Suprapubic skin (tissue), 3 donors: ENCODE data around the gene NSUN7.

ENCODE experiments used
- CTCF ChIP-seq, 2 donors: fragments of 200-600 bp in 1 of 2; fragments of 450-650 bp in 1 of 2; sonication (generic) in 1 of 2; IDR thresholded peaks; one replicate each; pipeline ENCODE4 v1.5.1; 2016 to 2019; ENCODE audit warnings: antibody characterized with exemption in 2 of 2, mild to moderate bottlenecking in 1 of 2, moderate library complexity in 1 of 2
- EP300 ChIP-seq: sonication (generic); formaldehyde crosslinking; IDR thresholded peaks from one replicate; pipeline ENCODE4 v1.6.1; 2017; ENCODE audit warnings: antibody characterized with exemption
- POLR2A ChIP-seq, 2 donors: fragments of 450-650 bp; IDR thresholded peaks; one replicate each; pipeline ENCODE4 v1.6.1; 2017; ENCODE audit warnings: antibody characterized with exemption in 2 of 2, mild to moderate bottlenecking in 2 of 2, moderate library complexity in 2 of 2

- TF ChIP-seq CTCF (IDR thresholded peaks at IDR 0.05) = no peak
- TF ChIP-seq POLR2A (IDR thresholded peaks at IDR 0.05) = no peak
- TF ChIP-seq EP300 = no peak
These were observed 28.8 kb upstream of the NSUN7 start for GRCh38 chr4:40720916-40721315.
